Stimulated activated naive CD8-positive, alpha-beta T cell treated with anti-CD3 and anti-CD28 coated beads, Interleukin-15, amount 100 ng/mL, for 72 hours (primary cell): ENCODE results near the gene GPR132.

ENCODE experiments used
- ATAC-seq: fragments of 150-1000 bp; cut with Tn5 transposase; 2 replicates; pipeline ENCODE4 v1.10.0; 2021; ENCODE audit warnings: mild to moderate bottlenecking, moderate library complexity
- DNase-seq, 2 donors: peaks; one replicate each; pipeline ENCODE4 v3.0.0; 2021 to 2022
- H3K27ac Mint-ChIP-seq, 2 donors: one replicate each; pipeline ENCODE4 v1.8.0; 2022; ENCODE audit warnings: mild to moderate bottlenecking in 2 of 2, mixed read lengths in 2 of 2, moderate library complexity in 2 of 2
- H3K27me3 Mint-ChIP-seq: one replicate; pipeline ENCODE4 v1.8.0; 2022; ENCODE audit warnings: mixed read lengths
- H3K4me1 Mint-ChIP-seq: one replicate; pipeline ENCODE4 v1.8.0; 2022; ENCODE audit warnings: mild to moderate bottlenecking, mixed read lengths
- H3K4me3 Mint-ChIP-seq, 2 donors: one replicate each; pipeline ENCODE4 v1.8.0; 2022; ENCODE audit warnings: mild to moderate bottlenecking in 2 of 2, mixed read lengths in 2 of 2, moderate library complexity in 1 of 2
- H3K9me3 Mint-ChIP-seq, 2 donors: one replicate each; pipeline ENCODE4 v1.8.0; 2022; ENCODE audit warnings: mixed read lengths in 2 of 2

GPR132 gene

DNA sequence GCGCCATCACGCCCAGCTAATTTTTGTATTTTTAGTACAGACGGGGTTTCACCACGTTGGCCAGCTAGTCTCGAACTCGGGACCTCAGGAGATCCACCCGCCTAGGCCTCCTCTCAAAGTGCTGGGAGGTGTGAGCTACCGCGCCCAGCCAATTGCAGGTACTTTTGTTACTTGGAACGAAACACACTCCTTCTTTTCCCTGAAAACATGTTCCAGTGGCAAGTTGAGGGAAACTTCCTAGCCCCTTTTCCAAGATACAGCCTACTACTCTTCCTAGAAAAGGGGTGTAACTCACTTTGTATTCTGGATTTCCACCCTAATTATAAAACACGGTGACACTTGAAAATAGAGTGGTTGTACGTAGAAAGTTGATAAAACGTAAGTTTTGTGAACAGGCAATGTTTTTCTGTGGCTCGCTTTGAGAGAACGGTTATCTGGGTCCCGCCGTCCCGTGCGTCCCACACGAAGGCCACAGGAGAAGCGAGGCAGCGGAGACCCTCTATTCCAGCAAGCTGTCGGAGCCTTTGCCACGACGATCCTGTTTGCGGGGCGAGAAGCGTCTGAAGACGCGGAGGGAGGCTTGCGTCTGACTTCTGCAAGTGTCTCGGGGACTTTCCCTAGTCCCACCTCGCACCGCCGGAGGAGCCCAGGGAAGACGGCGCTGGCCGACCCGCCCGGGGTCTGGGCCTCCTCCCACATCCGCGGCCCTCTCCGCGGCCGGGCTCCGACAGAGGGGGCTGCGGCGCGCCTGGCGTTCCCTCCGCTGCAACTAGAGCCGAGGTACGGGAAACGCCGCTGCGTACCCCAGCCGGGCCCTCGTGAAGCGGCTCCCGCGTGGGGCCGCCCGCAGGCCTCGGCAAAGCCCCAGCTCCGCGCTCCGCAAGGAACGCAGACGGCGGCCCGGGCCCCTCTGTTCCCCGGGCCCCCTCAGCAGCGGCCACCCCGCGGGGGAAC lies 45.1 kb downstream of the GPR132 start:
- peak overlapping the region; percentile 82 to 96 for H3K27ac Mint-ChIP-seq
- DNase-seq, result peak; percentile 65 to 74
- H3K4me1 Mint-ChIP-seq, result peaks cover 85% of the 10 kb centered on the region
- H3K9me3 Mint-ChIP-seq, result no peaks in the 10 kb centered on the region
- H3K4me3 Mint-ChIP-seq, result peak overlapping the region; percentile 88 to 92
- peak; percentile 63 for ATAC-seq
- H3K27me3 Mint-ChIP-seq, result no peaks in the 10 kb centered on the region

DNA sequence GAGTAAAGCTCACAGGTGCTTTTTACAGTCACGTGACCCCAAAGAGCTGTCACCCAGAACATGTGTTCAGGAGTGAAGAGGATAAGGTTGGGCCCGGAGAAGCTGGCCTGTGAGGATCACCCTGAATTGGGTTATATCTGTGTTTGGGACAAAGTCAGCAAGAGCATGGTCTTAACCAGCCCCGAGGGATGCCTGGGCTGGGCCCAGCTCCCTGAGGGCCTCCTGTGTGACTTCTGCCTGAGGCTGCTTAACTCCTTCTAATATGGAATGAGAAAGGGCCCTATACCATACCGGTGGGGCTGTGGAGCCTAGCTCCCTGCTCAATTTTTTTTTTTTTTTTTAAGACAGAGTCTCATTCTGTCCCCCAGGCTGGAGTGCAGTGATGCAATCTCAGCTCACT lies 46.8 kb downstream of the GPR132 start:
- H3K27ac Mint-ChIP-seq, result peak overlapping the region in 1 of 2 donors; percentile 96
- H3K4me3 Mint-ChIP-seq, result peak overlapping the region; percentile 88 to 92
- H3K4me1 Mint-ChIP-seq, result peaks cover 90% of the 10 kb centered on the region
- ATAC-seq (no peak), DNase-seq (no peak)
- H3K9me3 Mint-ChIP-seq, result no peaks in the 10 kb centered on the region
- H3K27me3 Mint-ChIP-seq, result no peaks in the 10 kb centered on the region

DNA sequence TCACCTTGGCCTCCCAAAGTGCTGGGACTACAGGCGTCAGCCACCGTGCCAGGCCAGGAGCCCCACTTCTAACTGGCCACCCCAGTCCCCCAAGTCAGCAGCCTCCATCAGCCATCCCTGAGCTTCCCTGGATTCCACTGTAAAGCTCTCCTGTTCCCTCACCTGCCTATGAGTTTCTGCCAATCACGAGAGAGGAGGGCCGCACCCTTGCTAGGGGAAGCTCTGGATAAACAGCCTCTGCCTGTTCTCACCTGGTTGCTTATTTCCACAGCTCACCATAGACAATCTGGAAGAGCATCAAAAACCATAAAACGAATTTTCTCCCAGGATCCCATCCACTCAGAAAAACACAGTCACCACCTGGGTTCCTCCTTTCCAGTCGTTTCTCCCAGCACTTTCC lies 49.3 kb downstream of the GPR132 start:
- H3K4me1 Mint-ChIP-seq, result peaks cover 75% of the 10 kb centered on the region
- peak overlapping the region; percentile 3 to 31 for H3K4me3 Mint-ChIP-seq
- H3K9me3 Mint-ChIP-seq, result no peaks in the 10 kb centered on the region
- no peak for ATAC-seq
- H3K27me3 Mint-ChIP-seq, result no peaks in the 10 kb centered on the region
- H3K27ac Mint-ChIP-seq, result peak overlapping the region in 1 of 2 donors; percentile 88
- no peak for DNase-seq

DNA sequence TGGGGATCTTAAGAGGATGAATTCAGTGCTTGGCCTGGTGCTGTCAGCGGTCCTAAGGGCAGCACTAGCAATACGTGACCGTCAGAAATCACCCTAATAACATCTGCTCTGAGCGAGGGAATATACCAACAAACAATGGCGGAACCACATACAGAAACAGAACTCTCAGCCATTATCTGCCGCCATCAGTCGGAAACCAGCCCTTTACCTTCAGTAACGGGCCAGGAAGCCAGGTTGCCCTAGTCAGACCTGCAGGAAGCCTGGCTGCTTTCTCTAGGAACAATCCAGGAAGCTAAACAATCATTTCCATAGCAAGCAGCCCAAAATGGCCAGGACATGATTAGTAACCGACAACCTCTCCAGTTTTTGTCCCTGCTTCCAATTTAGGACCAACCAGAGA lies 50.0 kb downstream of the GPR132 start:
- H3K27me3 Mint-ChIP-seq, result no peaks in the 10 kb centered on the region
- peaks cover 74% of the 10 kb centered on the region for H3K4me1 Mint-ChIP-seq
- peak overlapping the region in 1 of 2 donors; percentile 51 for H3K27ac Mint-ChIP-seq
- ATAC-seq (no peak), DNase-seq (no peak)
- no peak overlapping the region for H3K4me3 Mint-ChIP-seq
- H3K9me3 Mint-ChIP-seq, result no peaks in the 10 kb centered on the region

DNA sequence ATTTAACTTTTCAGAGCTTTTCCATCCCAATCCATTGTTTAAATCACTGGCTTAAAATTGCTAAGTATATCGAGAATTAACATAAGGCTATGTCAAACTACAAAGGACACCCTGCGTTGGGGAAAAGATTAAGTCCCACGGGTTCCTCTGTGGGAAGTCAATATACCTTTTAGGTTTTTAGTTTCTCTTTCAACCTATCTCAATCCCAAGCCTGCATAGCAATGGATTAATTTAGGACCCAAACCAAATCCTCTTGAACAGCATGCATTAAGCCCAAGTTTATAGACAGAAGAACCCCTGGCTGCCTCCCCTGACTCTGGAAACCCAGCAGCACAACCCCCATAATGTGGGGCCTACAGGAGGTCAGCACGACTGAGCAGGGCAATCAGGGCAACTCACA lies 50.6 kb downstream of the GPR132 start:
- ATAC-seq, result no peak
- no peaks in the 10 kb centered on the region for H3K9me3 Mint-ChIP-seq
- DNase-seq, result no peak
- no peak overlapping the region for H3K4me3 Mint-ChIP-seq
- H3K27me3 Mint-ChIP-seq, result no peaks in the 10 kb centered on the region
- H3K27ac Mint-ChIP-seq, result peak overlapping the region in 1 of 2 donors; percentile 46
- peaks cover 68% of the 10 kb centered on the region for H3K4me1 Mint-ChIP-seq

DNA sequence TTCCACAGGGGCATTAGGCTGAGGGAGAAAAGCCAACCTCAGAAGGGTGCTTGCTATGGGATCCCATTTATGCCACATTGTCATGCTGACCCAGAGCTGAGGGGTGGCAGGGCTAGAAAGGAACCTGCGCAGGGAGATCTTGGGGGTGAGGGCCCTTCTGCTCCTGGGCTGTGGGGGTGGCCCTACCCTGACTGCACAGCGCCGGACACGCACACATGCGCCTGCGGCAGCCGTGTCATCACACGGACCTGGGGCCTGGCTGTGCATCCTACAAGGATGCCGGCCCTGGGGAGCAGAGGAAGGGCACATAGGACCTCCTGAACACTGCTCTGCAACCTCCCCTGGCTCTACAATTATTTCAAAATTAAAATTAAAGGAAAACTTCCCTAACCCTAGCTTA lies 51.2 kb downstream of the GPR132 start:
- H3K4me3 Mint-ChIP-seq, result no peak overlapping the region

DNA sequence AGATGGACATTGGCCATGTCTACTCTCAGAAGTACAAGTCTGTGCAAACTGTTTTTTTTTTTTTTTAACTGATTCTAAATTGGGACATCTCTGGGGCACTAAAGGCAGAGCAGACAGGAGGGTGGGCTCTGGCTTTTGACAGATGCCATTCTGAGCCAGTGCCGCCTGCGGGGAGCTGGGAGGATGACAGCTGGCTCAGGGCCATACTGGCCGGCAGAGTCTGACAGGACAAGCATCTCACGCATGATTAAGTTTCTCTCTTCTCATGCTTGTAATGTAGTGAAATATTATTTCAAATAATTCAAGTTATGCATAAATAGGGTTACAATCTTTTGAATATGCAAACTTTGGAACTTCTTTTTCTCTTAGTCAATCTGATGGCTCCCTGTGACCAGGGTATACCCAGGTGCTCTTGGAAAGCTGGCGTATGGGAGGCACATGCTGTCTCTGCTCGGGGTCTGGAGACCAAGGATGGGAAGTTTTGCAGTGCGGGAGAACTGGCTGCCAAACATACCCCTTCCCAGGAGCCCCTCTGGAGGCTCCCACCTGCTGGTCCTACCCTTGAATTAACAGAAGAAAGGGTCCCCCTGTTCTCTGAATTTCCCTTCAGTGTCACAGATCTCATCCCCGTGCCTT lies 52.0 kb downstream of the GPR132 start:
- ATAC-seq (no peak), DNase-seq (no peak)
- Mint-ChIP-seq H3K27ac (no peak overlapping the region), H3K4me3 (no peak overlapping the region), H3K9me3 (no peaks in the 10 kb centered on the region), H3K4me1 (peaks cover 55% of the 10 kb centered on the region), H3K27me3 (no peaks in the 10 kb centered on the region)

More for the DNA sequence above, 51.2 kb downstream of the GPR132 start:
- H3K27me3 Mint-ChIP-seq, result no peaks in the 10 kb centered on the region
- H3K27ac Mint-ChIP-seq, result peak overlapping the region in 1 of 2 donors; percentile 71
- H3K4me1 Mint-ChIP-seq, result peaks cover 62% of the 10 kb centered on the region
- no peaks in the 10 kb centered on the region for H3K9me3 Mint-ChIP-seq
- DNase-seq (no peak), ATAC-seq (no peak)

DNA sequence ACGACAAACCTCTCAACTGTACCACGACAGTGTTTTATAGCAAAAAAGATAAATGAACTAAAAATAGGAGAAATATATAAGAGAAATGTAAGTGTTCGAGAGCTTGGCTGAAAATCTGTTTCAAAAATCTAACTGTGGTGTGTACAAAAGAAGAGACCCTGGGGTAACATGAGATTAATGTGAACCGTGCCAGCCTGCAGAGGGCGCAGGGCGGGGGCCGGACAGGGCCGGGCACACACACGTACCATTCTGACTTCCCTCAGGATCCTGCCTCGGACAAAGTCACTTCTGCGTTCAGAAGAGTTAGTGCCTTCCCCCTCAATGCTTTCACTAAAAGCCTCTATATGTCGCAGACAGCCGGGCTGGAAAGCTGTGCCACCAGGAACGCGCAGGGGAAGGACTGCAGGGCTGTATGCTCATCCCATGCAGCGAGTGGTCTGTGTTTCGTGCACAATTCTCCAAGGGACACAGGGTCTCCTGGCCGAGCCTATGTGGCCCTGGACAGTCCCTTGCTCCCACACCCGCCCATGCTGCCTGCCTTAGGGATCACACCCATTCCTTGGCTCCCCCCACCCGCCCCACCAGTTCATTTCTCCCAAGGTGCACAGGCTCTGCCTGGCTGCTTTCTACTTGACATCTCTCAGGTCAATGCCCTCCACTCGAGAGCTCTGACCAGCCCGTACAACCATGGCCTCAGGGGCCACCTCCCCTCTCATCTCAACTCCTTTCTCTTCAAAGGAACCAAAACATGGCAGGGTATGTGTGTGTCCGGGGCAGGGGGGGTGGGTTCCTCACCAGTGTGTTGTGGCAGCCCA lies 52.9 kb downstream of the GPR132 start:
- H3K4me1 Mint-ChIP-seq, result peaks cover 46% of the 10 kb centered on the region
- H3K27me3 Mint-ChIP-seq, result no peaks in the 10 kb centered on the region
- DNase-seq (no peak), ATAC-seq (no peak)
- no peaks in the 10 kb centered on the region for H3K9me3 Mint-ChIP-seq
- no peak overlapping the region for H3K4me3 Mint-ChIP-seq
- H3K27ac Mint-ChIP-seq, result no peak overlapping the region

DNA sequence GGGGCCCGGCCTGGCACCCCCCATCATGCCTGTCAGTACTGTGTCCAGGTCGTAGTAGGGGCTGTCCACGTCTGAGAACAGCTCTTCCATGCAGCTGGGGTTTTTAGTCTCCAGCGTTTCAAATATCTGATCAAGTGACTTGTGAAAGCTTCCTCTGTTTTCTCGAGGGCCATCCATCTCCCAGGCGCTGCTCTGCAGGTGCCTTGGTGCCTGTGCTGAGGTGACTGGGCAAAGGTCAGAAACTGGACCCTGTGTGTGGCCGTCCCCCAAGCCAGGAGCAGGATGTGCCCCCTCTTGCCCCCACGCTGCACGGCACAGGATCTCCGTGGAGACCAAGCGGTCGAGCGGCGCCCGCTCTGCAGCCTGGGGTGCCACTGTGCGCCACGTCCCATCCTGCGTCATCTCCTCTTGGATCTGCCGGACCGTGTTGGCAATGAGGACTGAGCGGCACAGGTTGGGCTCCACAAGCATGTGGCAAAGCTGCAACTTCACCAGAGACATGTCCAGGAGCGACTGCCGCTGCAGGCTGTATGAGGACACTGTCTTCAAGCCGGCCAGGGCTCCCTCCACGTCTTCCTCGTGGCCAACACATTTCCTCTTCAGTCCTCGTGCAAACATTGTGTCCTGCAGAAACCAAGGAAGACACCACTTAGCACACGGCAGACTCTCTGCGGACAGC lies 53.8 kb downstream of the GPR132 start:
- no peak overlapping the region for H3K4me3 Mint-ChIP-seq
- peak overlapping the region in 1 of 2 donors; percentile 48 for H3K27ac Mint-ChIP-seq
- no peaks in the 10 kb centered on the region for H3K27me3 Mint-ChIP-seq
- H3K9me3 Mint-ChIP-seq, result no peaks in the 10 kb centered on the region
- peaks cover 36% of the 10 kb centered on the region for H3K4me1 Mint-ChIP-seq
- ATAC-seq (no peak), DNase-seq (no peak)

DNA sequence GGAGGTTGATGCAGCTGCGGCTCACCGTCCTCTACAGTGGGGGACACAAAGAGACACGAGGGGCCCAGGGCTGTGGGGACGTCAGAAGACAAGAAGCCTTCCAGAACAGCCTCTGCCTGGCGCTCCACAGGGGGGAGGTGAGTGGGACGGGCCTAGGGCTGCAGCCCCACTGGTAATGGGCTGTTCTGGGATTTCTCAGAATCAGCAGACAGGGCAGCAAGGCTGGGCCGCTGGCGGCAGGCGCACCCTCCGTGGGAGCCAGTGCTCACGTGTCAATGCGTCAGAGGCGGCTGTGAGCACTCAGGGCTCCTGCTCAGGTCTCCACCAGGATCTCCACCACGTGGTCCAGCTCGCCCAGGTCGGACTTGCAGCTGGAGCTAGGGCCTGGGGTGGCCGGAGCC lies 54.3 kb downstream of the GPR132 start:
- ATAC-seq, result no peak
- no peak for DNase-seq
- H3K9me3 Mint-ChIP-seq, result no peaks in the 10 kb centered on the region
- no peaks in the 10 kb centered on the region for H3K27me3 Mint-ChIP-seq
- no peak overlapping the region for H3K27ac Mint-ChIP-seq
- H3K4me1 Mint-ChIP-seq, result peaks cover 31% of the 10 kb centered on the region
- H3K4me3 Mint-ChIP-seq, result no peak overlapping the region

DNA sequence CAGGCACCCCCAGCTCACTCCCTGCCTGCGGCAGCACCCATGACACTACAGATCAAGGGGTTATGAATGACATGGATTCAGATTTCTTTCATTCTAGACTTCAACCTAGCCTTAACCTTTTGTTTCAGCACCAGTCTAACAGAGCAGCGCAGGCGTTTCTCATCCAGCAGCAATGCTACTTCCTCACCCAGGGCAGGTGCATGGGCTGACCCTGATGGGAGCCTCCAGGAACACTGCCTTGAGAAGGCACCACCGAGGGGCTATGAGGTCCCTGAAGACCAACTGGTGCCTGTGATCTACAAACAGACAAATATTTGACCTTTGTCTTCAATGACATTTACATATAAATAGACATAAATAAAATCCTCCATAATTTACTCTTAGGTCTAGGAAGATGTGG lies 55.1 kb downstream of the GPR132 start:
- H3K27ac Mint-ChIP-seq, result no peak overlapping the region
- DNase-seq (no peak), ATAC-seq (no peak)
- peaks cover 27% of the 10 kb centered on the region for H3K4me1 Mint-ChIP-seq
- no peaks in the 10 kb centered on the region for H3K27me3 Mint-ChIP-seq
- H3K9me3 Mint-ChIP-seq, result no peaks in the 10 kb centered on the region
- H3K4me3 Mint-ChIP-seq, result no peak overlapping the region

DNA sequence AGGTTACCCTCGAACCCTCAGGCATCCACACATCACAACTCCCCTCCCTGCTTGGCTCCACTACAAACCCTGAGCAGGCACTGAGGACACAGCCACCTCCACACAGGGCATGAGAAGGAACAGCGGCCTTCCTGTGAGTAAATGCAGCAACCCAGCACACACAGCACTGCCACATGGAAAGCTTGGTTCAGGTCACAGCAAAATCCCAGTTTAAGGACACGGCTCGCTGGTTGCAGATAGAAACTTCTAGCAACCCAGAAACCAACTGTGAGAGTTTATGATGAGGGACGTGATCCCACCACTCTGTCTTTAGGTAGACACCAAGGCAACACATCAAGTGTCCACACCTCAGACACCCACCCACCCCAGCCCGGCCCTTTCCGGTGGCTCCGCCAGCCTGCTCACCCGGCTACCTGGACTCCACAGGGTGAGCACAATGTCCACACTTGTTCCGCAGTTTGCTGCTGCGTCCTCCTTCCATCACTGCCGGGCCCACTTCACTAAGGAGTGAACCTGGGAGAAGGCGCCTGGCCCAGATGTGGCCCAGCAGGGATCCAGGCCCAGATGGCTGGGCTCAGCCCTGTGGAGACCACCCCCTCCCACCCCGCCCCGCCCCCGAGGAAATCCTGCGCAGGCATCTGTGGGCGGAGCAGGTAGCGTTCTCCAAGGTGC lies 57.5 kb downstream of the GPR132 start:
- H3K27ac Mint-ChIP-seq, result no peak overlapping the region
- no peak for ATAC-seq
- no peak overlapping the region for H3K4me3 Mint-ChIP-seq
- no peaks in the 10 kb centered on the region for H3K27me3 Mint-ChIP-seq
- peaks cover 4% of the 10 kb centered on the region for H3K4me1 Mint-ChIP-seq
- DNase-seq, result no peak
- H3K9me3 Mint-ChIP-seq, result no peaks in the 10 kb centered on the region

DNA sequence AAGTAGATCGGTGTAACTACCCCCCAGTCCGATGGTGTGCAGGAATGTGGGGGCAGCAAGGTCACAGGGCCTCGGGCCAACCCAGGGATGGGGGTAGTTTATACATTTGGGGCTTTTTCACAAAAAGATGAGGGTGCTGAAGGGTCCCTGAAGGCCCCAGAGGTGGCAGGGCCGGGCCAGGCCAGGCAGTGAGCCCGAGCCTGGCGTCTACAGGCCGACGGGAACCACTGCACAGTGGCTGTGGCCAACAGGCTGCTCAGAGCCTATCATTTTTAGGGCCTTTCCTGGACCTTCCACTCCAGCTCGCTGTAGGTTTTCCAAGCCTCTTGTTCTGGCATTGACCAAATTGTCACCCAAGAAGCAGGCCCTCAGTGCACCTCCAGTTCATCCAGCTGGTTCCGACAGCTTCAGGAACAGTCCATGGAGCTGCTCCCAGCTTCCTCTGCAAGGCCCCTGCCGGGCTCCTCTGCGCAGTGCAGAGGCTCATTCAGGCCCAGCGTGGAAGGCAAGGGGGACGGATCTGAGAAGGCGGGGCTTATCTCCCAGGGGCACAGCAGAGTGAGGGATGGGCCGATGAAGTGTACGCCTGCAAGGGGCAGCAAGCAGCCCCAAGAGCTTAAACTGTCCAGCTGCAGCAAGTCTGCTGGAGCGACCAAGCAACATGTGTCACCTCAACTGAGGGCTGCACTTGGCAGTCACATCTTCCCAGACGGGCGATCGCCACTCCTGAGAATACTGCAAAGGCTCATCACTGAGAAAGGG lies 58.2 kb downstream of the GPR132 start:
- DNase-seq, result no peak
- Mint-ChIP-seq H3K9me3 (no peaks in the 10 kb centered on the region), H3K4me3 (no peak overlapping the region), H3K27me3 (no peaks in the 10 kb centered on the region), H3K27ac (no peak overlapping the region), H3K4me1 (peaks cover 4% of the 10 kb centered on the region)
- peak; percentile 24 for ATAC-seq
